Pericardium fibroblast (primary cell): ENCODE measurements around the gene PGM1. TPM values are rescaled to one million over a fixed set of nuclear protein-coding genes. Genes with fewer than 3 reads are reported as not detected.

Experiments used
- total RNA-seq: library from RNA; depleted of rRNA; stranded (reverse); fragments of >200 nt; gene quantifications from 2 replicates; pipeline ENCODE4 v1.2.3, GENCODE V29; 2015

Gene PGM1
- total RNA-seq, result 137 and 318 TPM in 2 replicates

DNA sequence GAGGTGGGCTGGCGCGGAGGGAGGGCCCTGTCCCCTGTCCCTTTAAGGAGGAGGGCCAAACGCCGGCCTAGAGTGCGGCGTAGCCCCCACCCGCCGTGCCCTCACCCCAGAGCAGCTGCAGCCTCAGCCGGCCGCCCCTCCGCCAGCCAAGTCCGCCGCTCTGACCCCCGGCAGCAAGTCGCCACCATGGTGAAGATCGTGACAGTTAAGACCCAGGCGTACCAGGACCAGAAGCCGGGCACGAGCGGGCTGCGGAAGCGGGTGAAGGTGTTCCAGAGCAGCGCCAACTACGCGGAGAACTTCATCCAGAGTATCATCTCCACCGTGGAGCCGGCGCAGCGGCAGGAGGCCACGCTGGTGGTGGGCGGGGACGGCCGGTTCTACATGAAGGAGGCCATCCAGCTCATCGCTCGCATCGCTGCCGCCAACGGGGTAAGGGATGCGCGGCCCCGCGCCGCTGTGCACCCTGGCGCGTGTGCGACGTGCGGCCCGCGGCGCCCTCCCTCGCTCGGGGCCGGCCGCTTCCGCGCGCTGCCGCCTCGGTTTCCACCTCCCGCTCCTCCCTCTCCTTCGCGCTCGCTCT lies at the start of gene PGM1:
TSS of gene PGM1 (plus strand) at position 109 of the 583 bp plus-strand sequence. CDS start at position 187, 78 bp downstream.

Other genes starting within 250 kb of the PGM1 start
- gene ALG6, start 225.8 kb upstream of the PGM1 start, total RNA-seq, result 7.0 and 13.1 TPM in 2 replicates
- 19.8 and 20.1 TPM in 2 replicates for gene ITGB3BP, start 70.2 kb upstream of the PGM1 start, total RNA-seq
- 1.8 and 4.5 TPM in 2 replicates for gene EFCAB7, start 69.9 kb upstream of the PGM1 start, total RNA-seq
- gene ROR1, start 180.6 kb downstream of the PGM1 start, total RNA-seq, result 85.4 and 93.1 TPM in 2 replicates